ENCODE data around the gene CEND1. TPM values are rescaled to one million over a fixed set of nuclear protein-coding genes. Genes with fewer than 3 reads are reported as not detected.
A peak's percentile ranks its signal among the peaks of the same experiment; 100 is the strongest.

Gene CEND1
- total and polyA plus RNA-seq, 2 of the 4 experiments (the other 2 are of a cell fraction): 0.90 to 4.0 TPM

DNA sequence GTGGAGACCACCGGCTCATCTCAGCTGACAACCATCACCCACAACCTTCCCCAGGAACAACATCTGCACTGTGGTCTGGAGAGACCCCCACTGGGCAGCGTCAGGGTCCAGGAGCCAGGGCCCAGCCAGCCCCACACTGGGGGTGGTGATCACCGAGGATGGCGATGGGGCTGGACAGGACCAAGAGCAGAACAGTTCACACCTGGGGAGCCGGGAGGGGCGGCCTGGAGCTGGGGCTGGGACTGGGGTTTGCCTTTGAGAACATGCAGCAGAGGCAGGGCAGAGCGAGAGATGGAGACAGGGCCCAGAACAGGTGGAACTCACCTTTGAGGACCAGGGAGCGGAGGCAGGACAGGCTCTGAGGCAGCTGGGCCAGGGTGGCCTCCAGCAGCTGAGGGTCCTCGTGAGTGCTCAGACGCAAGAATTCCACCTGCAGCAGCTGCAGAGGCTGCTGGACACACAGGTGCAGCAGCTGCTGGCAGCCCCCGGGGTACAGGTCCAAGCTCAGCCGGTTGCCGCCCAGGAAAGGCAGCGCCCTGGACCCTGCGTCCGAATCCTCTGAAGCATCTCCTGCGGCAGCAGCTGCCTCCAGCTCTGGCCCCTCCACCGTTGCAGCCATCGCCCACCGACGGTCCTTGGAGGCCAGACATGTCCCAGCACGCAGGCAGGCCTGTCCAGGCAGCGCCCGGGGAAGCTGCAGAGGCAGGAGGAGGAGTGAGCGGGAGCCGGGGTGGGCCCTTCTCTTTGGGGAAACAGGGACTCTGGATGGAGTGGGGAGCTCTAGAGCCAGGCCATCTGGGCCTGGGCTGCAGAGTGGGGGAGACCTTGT lies 14.1 kb upstream of the CEND1 start:
- H4K5ac ChIP-seq (ENCODE audit: low read depth, low read length): peak overlapping the region; percentile 70
- H3K79me1 ChIP-seq (ENCODE audit: low read depth in 1 of 2, low read length in 2 of 2): peaks cover 9 to 41% of the 10 kb centered on the region in 2 experiments; a peak in 3 of 4 replicates
- intact Hi-C loops (cut with micrococcal nuclease): no loop called here
- peak overlapping the region; percentile 13; the same call in 1 of the 2 replicates for H3K56ac ChIP-seq (ENCODE audit: extremely low read depth, insufficient read depth, low read length)
- H3K4me2 ChIP-seq (ENCODE audit: low read depth, low read length): peak overlapping the region; percentile 99
- TF ChIP-seq, protein P1, sequence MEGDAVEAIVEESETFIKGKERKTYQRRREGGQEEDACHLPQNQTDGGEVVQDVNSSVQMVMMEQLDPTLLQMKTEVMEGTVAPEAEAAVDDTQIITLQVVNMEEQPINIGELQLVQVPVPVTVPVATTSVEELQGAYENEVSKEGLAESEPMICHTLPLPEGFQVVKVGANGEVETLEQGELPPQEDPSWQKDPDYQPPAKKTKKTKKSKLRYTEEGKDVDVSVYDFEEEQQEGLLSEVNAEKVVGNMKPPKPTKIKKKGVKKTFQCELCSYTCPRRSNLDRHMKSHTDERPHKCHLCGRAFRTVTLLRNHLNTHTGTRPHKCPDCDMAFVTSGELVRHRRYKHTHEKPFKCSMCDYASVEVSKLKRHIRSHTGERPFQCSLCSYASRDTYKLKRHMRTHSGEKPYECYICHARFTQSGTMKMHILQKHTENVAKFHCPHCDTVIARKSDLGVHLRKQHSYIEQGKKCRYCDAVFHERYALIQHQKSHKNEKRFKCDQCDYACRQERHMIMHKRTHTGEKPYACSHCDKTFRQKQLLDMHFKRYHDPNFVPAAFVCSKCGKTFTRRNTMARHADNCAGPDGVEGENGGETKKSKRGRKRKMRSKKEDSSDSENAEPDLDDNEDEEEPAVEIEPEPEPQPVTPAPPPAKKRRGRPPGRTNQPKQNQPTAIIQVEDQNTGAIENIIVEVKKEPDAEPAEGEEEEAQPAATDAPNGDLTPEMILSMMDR (conservative IDR thresholded peaks at IDR 0.05; ENCODE audit: low read depth, low read length): no peak
- TF ChIP-seq SMC3 (IDR thresholded peaks at IDR 0.05; ENCODE audit: low read depth, low read length) (no peak), MXI1 (IDR thresholded peaks at IDR 0.05; ENCODE audit: borderline replicate concordance, low read depth, low read length) (no peak), FOS (IDR thresholded peaks at IDR 0.05; ENCODE audit: low read depth, low read length) (no peak), NFE2L2 (IDR thresholded peaks at IDR 0.05; ENCODE audit: low read depth, low read length) (no peak), RCOR1 (IDR thresholded peaks at IDR 0.05; ENCODE audit: insufficient replicate concordance, low read length) (no peak), CEBPB (IDR thresholded peaks at IDR 0.05; ENCODE audit: low read depth, low read length) (no peak), POLR2A (IDR thresholded peaks at IDR 0.05; ENCODE audit: low read depth, low read length) (no peak), RAD21 (IDR thresholded peaks at IDR 0.05; ENCODE audit: low read length) (no peak)
- H2BK5ac ChIP-seq (ENCODE audit: low read depth, low read length, poor library complexity, severe bottlenecking): peak overlapping the region; percentile 57
- peak overlapping the region; percentile 49 for H3K4me3 ChIP-seq (ENCODE audit: insufficient read depth, low read depth, low read length)
- H2AK5ac ChIP-seq (ENCODE audit: low read depth, low read length): peak overlapping the region; percentile 94
- peak overlapping the region; percentile 66 for H3K27ac ChIP-seq (ENCODE audit: insufficient read depth, low read length)
- H3K9me3 ChIP-seq (ENCODE audit: control insufficient read depth, insufficient read depth, low read length): no peaks in the 10 kb centered on the region
- H2AK9ac ChIP-seq (replicated peaks; ENCODE audit: low read depth, low read length, poor library complexity): peak overlapping the region; percentile 90
- H2BK120ac ChIP-seq (ENCODE audit: low read depth, low read length): peak overlapping the region; percentile 46
- dilution Hi-C loops (cut with HindIII; ENCODE audit: low sequenced_read_pairs, unreplicated experiment): no loop called here
- no peak overlapping the region for H2BK15ac ChIP-seq (ENCODE audit: low read depth, low read length)
- H4K91ac ChIP-seq (ENCODE audit: insufficient read depth, low read depth, low read length): peak overlapping the region; percentile 73
- no peak overlapping the region; the same call in 1 of the 2 replicates for H3K18ac ChIP-seq (ENCODE audit: low read depth, low read length)
- H3K14ac ChIP-seq (replicated peaks; ENCODE audit: low read depth, low read length): peak overlapping the region; percentile 81
- CTCF ChIA-PET: no interaction called here
- H3K4me1 ChIP-seq (ENCODE audit: control insufficient read depth, insufficient read depth, low read length): peaks cover 20% of the 10 kb centered on the region
- ATAC-seq (ENCODE audit: low read depth) (0 out of 2 replicates have a peak, but pooled peaks have one; percentile 1), DNase-seq (no peak)
- H3K27me3 ChIP-seq (ENCODE audit: control insufficient read depth, insufficient read depth, low read length): no peaks in the 10 kb centered on the region
- H3K36me3 ChIP-seq (ENCODE audit: control insufficient read depth, insufficient read depth, low read length): peaks cover 26% of the 10 kb centered on the region
- POLR2A ChIA-PET (ENCODE audit: unreplicated experiment): interaction anchor here (1.6 kb wide), 1 partner anchor 16 kb away, joined by 4 read pairs; the partner anchor contains the start of gene PNPLA2
- in situ Hi-C loops (cut with MboI; ENCODE audit: low sequenced_read_pairs): no loop called here
- no TSS peak for BruUV-seq (replicated peaks)
- WGBS, 2 experiments (ENCODE audit: extremely low coverage in 2 of 2, insufficient read length in 1 of 2): 38% methylated on average over 7 of the region's 26 CpGs; no CpG with 5 or more reads in 1 of the 2 experiments
- H4K8ac ChIP-seq (ENCODE audit: low read depth in 2 of 2, low read length in 2 of 2): peak overlapping the region in 1 of 2 experiments; percentile 87; a peak in 2 of 4 replicates
- peak overlapping the region; percentile 95; the same call in 1 of the 2 replicates for H3K23ac ChIP-seq (ENCODE audit: low read depth, low read length)
- H4K20me1 ChIP-seq (ENCODE audit: insufficient read depth, low read length): no peaks in the 10 kb centered on the region
- H2AFZ ChIP-seq (replicated peaks; ENCODE audit: low read length, poor library complexity): peak overlapping the region; percentile 79
- no peaks in the 10 kb centered on the region for H3K9me1 ChIP-seq (ENCODE audit: insufficient read depth, low read length)
- H3K4ac ChIP-seq (ENCODE audit: low read depth, low read length): peak overlapping the region; percentile 87
- peak overlapping the region; percentile 41; the same call in 1 of the 2 replicates for H2BK20ac ChIP-seq (ENCODE audit: low read depth, low read length)
- peak overlapping the region; percentile 73 for H3K9ac ChIP-seq (ENCODE audit: low read depth, low read length)

All from IMR-90 (cell line).